ENCODE results near the gene CDC14C.
"Not testable (repeated sequence)": the region's sequence is repeated elsewhere in the genome, so short reads cannot be mapped to it uniquely, and the experiment has no call there.

CDC14C gene

DNA sequence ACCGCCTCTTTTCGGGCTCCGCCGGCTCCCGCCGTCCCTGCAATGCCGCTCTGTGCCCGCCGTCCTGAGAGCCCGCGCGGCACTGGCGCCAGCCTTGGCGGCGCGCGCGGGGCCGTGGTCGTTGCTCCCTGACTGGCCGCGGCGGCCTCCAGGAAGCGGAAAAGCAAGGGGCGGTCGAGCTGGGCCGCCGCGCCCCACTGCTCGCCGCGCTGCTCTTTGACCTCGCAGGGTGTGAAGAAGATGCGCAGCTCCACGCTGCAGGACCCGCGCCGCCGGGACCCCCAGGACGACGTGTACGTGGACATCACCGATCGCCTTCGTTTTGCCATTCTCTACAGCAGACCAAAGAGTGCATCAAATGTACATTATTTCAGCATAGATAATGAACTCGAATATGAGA, at the start of gene CDC14C:
TSS of gene CDC14C (plus strand) at position 115 of the 400 bp plus-strand sequence. CDS start at position 241, 126 bp downstream.
- DNase-seq: no peak

GRCh38 chr7:48875045-48875916, 49.1 kb upstream of the CDC14C start:
- no peak for DNase-seq

DNA sequence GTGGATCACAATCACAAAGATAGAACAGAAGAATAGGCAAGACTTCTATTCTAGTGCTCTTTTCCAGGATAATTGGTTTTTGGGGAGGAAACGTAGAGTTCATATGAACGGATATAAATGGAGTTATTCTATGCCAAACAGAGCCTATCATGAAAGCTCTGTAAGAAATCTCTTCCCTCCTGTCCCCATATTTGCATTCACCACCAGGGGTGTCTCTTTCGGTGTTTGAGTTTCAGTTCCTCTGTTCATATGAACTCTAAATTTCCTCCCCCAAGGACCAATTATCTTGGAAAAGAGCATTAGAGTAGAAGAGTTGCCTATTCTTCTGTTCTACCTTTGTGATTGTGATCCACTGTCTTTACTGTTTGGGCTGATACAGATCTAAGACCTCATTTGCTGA, 48.3 kb upstream of the CDC14C start:
- DNase-seq: no peak

- DNase-seq: no peak
These were observed 43.5 kb upstream of the CDC14C start for GRCh38 chr7:48880851-48881250.

GRCh38 chr7:48887500-48887899, 36.8 kb upstream of the CDC14C start:
- DNase-seq: no peak

DNA sequence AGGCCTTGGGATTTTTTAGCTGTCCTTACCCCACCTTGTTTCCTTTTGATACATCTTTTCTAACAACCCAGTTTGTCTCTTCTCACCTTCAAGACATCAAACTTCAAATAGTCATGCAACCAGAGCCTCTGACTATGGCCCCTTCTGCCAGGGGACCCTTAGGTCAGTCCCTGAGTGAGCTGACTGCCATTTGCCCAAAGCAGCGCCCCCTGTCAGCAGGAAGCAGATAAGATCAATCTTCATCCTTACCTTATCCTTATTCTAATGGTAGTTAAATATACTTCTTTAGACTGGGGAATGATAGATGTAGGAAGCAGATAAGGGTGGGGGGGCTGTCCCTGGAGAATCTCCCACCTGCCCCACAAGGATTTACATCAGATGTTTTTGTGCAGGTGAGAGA, 29.8 kb upstream of the CDC14C start:
- DNase-seq: no peak

- DNase-seq: no peak
These were observed 24.4 kb upstream of the CDC14C start for GRCh38 chr7:48899932-48900331.

GRCh38 chr7:48901966-48902365, 22.4 kb upstream of the CDC14C start:
- DNase-seq: no peak

- DNase-seq: no peak
These were observed 19.4 kb upstream of the CDC14C start for GRCh38 chr7:48904975-48905374.

GRCh38 chr7:48905686-48906085, 18.7 kb upstream of the CDC14C start:
- DNase-seq: not testable (repeated sequence)

- DNase-seq: not testable (repeated sequence)
These were observed 14.5 kb upstream of the CDC14C start for GRCh38 chr7:48909887-48910286.

- DNase-seq: no peak
These were observed 7.1 kb downstream of the CDC14C start for GRCh38 chr7:48931481-48931880.

GRCh38 chr7:48932126-48932910, 8.0 kb downstream of the CDC14C start:
- DNase-seq: no peak

DNA sequence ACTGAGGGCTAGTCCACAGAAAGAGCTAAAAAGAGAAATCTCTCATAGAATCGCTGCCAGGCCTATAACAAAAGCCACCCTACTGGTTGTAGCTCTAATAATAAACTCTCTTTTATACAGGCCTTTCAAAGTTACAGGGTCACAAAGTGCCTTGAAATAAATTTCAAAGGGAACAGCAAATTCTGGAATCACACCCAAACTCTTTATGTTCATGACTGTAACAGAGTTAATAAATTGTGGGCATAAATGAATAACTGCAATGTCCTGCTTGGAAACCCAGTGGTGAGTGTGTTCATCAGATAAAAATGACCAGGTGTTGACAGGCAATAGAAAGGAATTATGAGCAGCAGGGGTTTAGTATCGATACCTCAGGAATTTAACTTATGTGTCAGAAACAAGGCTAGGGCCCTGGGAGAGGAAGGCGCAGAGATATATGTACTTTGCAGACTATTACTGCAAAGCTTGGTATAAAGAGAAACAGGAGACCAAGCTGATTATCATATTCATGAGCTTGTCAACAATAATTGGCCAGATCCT, 9.3 kb downstream of the CDC14C start:
- no peak for DNase-seq

DNA sequence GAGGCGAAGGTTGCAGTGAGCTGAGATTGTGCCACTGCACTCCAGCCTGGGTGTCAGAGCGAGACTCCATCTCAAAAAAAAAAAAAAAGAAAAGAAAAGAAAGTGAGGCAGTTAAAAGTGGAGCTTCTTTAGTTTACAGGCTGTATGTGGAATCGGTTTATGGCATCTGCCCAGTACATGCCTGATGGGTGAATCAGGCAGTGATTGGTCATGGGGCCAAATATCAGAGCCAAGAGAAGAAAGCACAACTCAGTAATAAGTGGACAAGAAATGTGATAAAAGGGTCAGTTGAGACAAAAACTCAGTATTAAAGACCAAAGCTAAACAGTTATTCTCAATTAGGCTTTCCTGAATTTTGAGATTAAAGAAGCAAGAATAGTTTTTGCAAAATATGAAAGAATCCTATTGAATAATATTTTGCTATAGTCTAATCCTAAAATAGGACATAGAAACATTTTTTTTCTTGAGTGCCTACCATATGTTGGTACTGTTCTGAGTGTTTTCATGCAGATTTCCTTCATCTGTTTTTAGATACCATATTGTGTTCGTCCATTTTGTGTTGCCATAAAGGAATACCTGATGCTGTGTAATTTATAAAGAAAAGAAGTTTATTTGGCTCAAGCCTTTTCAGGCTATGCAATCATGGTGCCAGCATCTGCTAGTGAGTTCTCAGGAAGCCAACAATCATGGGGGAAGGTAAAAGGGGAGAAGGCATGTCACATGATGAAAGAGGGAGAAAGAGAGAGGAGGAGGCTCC, 14.4 kb downstream of the CDC14C start:
- DNase-seq: no peak

DNA sequence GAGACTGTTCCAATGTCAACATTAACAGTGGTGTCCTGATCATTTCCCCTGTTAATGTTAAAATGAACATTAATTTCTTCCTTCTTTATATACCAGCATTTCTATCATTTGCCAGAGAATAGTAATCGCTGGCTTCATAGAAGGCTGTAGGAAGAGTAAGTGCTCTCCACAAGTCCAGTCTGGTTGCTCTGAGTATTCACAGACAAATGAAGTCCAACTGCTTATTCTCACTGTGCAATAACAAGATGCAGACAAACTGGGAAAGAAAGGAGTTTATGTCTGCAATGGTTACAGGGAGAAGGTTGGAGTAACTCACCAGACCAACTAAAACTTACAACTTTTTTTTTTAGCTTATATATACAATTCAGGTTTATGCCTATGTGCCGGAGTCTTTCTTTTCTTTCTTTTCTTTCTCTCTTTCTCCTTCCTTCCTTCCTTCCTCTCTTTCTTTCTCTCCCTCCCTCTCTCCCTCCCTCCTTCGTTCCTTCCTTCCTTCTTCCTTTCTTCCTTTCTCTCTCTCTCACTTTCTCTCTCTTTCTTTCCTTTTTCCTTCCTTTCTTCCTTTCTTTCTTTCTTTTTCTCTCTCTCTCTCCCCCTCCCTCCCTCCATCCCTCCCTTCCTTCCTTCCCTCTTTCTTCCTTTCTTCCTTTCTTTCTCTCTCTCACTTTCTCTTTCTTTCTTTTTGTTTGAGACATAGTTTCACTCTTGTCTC, 19.1 kb downstream of the CDC14C start:
- no peak for DNase-seq

DNA sequence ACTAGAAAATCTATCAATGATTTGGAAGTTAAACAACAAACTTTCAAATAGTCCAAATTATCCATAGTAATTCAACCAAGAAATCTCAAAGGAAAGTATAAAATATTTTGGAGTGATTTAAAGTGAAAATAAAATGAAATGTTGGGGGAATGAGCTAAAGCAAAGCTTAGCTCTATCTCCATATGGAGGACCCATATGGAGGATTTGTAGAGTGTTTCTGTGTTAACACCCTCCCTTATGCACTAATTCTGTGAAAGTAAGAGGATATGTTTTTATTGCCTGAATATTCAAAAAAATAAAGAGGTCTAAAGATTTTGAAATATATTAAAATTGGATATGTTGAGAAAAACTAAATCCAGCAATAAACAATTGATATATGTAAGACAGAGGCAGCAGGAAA, 31.6 kb downstream of the CDC14C start:
- no peak for DNase-seq

DNA sequence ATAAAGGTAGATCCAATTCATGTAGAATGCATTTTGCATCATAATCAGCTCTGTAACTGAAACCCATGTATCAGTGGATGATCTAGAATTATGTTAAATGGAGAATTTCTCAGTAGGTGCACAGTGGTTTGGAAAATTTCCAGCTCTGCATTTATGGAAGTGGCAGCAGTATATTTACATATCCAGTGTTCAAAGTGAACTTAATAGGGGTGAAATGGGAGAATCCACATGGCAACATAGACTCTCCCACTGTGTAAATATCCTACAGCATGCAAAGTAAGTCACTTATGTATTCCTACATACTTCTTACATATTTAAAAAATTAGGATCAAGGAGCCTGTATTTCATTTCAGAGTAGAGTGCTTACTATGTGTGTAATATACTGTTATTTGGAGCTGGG, 35.3 kb downstream of the CDC14C start:
- DNase-seq: no peak

- DNase-seq: no peak
These were observed 38.6 kb downstream of the CDC14C start for GRCh38 chr7:48962821-48963505.

DNA sequence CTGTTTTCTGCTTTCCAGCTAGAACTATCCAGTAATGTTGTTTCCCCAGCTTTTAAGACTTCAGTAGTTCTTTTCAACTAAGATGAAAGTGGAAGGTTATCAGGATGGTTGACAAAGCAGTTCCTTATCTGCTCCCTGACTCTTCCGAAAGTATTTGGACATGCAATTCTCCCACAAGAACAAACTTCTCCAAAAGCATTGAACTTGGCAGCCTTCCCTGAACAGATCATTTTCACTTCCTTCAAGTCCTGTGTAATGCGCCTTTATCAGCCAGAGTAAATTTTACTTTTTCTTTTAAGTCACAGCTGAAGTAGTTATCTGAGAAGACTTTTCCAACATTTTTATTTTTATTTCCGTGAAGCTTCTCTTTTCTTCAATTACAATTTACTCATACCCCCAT, 39.7 kb downstream of the CDC14C start:
- no peak for DNase-seq

- no peak for DNase-seq
These were observed 46.8 kb downstream of the CDC14C start for GRCh38 chr7:48971173-48971572.

DNA sequence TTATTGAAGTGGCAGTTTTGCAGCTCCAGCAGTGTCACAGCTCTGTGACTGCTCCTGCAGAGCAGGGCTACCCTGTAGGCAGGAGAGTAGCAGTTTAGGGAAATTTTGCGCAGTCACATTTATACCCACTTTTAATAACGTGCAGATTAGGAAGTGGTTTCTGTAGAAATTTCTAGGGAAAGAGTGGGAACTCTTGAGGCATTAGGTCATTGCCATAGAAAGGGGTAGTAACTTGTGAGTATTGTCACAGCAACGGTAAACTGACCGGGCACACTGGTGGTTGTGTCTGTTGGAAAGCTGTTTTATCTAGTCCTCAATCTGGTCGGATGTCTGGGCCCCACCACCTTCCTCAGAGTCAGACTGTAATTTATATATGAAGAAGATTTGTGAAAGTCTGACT, 51.9 kb downstream of the CDC14C start:
- DNase-seq: no peak
